ENCODE measurements around the gene METTL16.
A peak's percentile ranks its signal among the peaks of the same experiment; 100 is the strongest.
"Not testable (repeated sequence)": the region's sequence is repeated elsewhere in the genome, so short reads cannot be mapped to it uniquely, and the experiment has no call there.

Gene METTL16

DNA sequence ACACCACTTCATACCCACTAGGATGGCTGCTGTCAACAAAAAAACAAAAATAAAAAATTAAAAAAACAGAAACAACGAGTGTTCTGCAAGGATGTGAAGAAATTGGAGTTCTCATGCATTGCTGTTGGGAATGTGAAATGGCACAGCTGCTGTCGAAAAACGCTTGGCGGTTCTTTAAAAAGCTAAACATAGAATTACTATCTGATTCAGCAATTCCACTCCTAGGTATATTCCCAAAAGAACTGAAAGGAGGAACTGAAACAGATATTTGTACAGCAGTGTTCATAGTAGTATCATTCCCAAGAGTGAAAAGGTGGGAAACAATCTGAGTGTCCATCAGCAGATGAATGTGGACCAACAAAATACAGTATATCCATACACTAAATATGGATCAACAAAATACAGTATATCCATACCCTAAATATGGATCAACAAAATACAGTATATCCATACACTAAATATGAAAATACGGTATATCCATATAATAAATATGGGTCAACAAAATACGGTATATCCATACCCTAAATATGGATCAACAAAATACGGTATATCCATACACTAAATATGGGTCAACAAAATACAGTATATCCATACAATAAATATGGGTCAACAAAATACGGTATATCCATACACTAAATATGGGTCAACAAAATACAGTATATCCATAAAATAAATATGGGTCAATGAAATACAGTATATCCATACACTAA, 8.7 kb downstream of the METTL16 start:
- DNase-seq (ENCODE audit: low spot score), result no peak

- DNase-seq (ENCODE audit: low spot score), result no peak
Observed at GRCh38 chr17:2500446-2500845, 11.2 kb downstream of the METTL16 start.

DNA sequence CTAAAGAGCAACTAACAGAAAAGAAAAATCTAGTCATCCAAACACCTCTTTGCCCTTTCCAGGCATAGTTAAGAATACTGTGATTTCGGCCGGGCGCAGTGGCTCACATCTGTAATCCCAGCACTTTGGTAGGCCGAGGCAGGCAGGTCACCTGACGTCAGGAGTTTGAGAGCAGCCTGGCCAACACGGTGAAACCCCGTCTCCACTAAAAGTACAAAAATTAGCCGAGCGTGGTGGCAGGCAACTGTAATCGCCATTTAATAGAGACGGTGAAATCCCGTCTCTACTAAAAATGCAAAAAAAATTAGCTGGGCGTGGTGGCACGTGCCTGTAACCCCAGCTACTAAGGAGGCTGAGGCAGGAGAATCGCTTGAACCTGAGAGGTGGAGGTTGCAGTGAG, 22.4 kb downstream of the METTL16 start:
- DNase-seq (ENCODE audit: low spot score), result not testable (repeated sequence)

- no peak for DNase-seq (ENCODE audit: low spot score)
Observed at GRCh38 chr17:2487306-2487705, 24.4 kb downstream of the METTL16 start.

- not testable (repeated sequence) for DNase-seq (ENCODE audit: low spot score)
Observed at GRCh38 chr17:2486709-2487108, 25.0 kb downstream of the METTL16 start.

DNA sequence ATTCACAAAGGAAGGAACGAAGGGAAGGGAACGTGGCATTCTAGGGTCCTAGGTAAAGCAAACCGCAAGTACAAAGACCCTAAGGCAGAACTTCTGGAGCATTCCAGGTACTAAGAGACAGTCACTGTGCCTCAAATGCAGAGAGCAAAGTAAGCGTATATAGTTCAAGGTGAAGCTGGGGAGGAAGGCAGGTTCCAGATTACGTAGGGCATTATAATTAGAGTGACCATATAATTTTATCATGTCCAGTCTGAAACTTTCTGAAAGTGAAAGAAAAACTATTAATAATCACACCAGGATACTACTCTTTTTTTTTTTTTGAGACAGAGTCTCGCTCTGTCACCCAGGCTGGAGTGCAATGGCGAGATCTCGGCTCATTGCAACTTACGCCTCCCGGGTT, 25.7 kb downstream of the METTL16 start:
- DNase-seq (ENCODE audit: low spot score), result no peak

GRCh38 chr17:2485543-2485942, 26.1 kb downstream of the METTL16 start:
- DNase-seq (ENCODE audit: low spot score), result no peak

GRCh38 chr17:2484876-2485275, 26.8 kb downstream of the METTL16 start:
- DNase-seq (ENCODE audit: low spot score), result no peak

- DNase-seq (ENCODE audit: low spot score), result no peak
Observed at GRCh38 chr17:2483084-2483483, 28.6 kb downstream of the METTL16 start.

- no peak for DNase-seq (ENCODE audit: low spot score)
Observed at GRCh38 chr17:2482218-2482617, 29.5 kb downstream of the METTL16 start.

- DNase-seq (ENCODE audit: low spot score), result no peak
Observed at GRCh38 chr17:2481760-2482159, 29.9 kb downstream of the METTL16 start.

- no peak for DNase-seq (ENCODE audit: low spot score)
Observed at GRCh38 chr17:2478458-2478857, 33.2 kb downstream of the METTL16 start.

- DNase-seq (ENCODE audit: low spot score), result no peak
Observed at GRCh38 chr17:2475056-2475455, 36.6 kb downstream of the METTL16 start.

DNA sequence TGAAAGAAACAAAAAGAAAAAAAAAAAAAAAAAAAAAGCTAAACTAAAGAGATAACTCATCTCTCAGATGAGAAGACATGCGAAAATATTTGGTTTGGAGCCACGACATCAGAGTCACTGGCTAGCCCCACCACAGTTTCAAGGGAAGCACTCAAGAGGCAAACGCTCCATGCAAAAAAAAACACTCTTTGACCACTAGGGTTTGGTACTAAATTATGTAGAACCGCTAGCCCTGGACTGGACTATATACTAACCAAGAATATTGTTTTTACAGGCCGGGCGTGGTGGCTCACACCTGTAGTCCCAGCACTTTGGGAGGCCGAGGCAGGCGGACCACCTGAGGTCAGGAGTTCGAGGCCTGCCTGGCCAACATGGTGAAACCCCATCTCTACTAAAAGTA, 37.3 kb downstream of the METTL16 start:
- no peak for DNase-seq (ENCODE audit: low spot score)

DNA sequence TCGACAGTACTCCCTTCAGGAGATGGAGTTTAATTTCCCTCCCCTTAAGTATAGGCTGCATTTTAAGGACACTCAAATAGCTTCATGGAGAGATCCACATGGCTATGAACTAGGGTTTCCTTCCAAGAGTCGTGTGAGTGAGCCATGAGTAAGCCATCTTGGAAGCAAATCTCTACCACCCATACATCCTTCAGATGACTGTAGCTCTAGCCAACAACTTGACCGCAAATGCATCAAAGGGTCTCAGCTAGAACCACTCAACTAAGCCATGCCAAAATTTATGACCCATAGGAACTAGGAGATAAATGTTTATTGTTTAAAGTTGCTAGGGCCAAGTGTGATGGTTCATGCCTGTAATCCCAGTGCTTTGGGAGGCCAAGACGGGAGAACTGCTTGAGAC, 43.4 kb downstream of the METTL16 start:
- DNase-seq (ENCODE audit: low spot score), result no peak

DNA sequence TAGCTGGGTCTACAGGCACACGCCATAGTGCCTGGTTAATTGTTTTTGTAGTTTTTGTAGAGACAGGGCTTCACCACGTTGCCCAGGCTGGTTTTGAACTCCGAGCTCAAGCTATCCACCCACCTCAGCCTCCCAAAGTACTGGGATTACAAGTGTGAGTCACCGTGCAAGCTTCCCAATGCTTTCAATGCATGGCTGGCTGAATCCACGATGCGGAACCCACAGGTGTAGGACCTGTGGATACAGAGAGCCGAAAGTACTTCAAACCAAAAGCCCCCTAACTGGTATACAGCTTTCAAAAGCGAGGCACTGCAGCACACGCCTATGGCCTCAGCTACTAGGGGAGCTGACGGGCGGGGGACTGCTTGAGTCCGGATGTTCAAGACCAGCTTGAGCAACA, 44.8 kb downstream of the METTL16 start:
- DNase-seq (ENCODE audit: low spot score), result no peak

DNA sequence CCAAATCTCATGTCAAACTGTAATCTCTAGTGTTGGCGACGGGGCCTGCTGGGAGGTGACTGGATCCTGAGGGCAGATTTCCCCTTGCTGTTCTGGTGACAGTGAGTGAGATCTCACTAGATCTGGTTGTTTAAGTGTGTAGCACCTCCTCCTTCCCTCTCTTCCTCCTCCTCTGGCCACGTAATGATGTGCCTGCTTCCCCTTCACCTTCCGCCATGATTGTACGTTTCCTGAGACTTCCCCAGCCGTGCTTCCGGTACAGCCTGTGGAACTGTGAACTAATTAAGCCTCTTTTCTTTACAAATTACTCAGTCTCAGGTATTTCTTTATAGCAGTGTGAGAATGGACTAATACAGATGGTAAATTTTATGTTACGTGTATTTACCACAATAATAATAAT, 49.2 kb downstream of the METTL16 start:
- DNase-seq (ENCODE audit: low spot score), result no peak

GRCh38 chr17:2459917-2460271, 51.8 kb downstream of the METTL16 start:
- peak; percentile 75 for DNase-seq (ENCODE audit: low spot score)

- no peak for DNase-seq (ENCODE audit: low spot score)
Observed at GRCh38 chr17:2457913-2458312, 53.8 kb downstream of the METTL16 start.

DNA sequence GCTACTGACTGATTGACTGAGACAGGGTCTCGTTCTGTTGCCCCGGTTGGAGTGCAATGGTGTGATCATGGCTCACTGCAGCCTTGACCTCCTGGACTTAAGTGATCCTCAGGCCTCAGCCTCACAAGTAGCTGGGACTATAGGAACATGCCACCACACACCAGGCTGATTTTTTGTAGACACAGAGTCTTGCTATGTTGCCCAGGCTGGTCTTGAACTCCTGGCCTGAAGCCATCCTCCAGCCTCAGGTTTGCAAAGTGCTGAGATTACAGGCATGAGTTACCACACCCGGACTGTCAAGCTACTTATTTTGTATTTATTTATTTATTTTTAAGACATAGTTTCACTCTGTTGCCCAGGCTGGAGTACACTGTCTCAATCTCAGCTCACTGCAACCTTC, 55.2 kb downstream of the METTL16 start:
- DNase-seq (ENCODE audit: low spot score), result no peak

DNA sequence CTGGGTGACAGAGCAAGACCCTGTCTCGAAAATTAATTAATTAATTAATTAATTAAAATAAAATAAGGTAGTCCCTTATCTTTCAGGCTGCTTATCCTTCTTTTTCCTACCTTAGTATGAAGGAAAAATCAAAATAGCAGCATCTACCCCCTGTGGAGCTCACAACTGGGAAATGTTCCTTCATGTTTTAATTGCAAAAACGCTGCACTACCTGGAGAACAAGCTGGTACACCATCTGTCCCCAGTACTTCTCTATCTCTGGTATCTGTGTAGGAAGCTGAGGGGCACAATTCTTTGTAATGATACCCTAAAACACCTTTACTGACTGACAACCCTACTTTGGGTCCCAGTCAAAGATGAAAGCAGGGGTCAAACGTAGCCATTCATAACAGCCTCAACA, 55.7 kb downstream of the METTL16 start:
- DNase-seq (ENCODE audit: low spot score), result no peak

DNA sequence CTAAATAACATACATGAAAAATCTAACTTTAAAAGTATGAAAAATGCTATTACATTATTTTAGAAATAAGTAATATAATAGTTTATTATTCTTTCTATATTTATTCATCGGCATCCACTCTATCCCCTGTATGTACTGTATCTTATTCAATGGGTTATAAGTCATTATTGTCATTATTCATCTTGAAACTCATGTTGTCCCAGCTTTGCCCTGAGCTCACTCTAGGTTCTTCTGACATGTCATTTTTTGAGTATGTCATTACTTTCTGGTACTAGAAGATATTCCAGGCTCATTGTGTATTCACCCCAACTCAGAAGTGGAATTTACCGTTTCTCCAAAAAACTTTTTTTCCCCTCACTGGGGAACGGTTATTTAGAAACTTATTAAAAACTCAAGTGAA, 57.8 kb downstream of the METTL16 start:
- peak; percentile 62 for DNase-seq (ENCODE audit: low spot score)

GRCh38 chr17:2453325-2453724, 58.4 kb downstream of the METTL16 start:
- DNase-seq (ENCODE audit: low spot score), result no peak

- no peak for DNase-seq (ENCODE audit: low spot score)
Observed at GRCh38 chr17:2452216-2452750, 59.4 kb downstream of the METTL16 start.
